Thyroid gland (tissue), 4 donors: ENCODE measurements around the gene CNFN. TPM values are rescaled to one million over a fixed set of nuclear protein-coding genes. Genes with fewer than 3 reads are reported as not detected.

Experiments used
- DNase-seq, 2 donors: peaks; one replicate each; pipeline ENCODE4 v3.0.0-alpha.2; 2019
- H3K27ac ChIP-seq, 3 donors: fragments of 200-600 bp; sonication (generic); 1 replicate in 2 of 3; 2 replicates in 1 of 3; pipeline ENCODE4 v1.5.1; 2016 to 2019; ENCODE audit warnings: mild to moderate bottlenecking in 1 of 3, moderate library complexity in 1 of 3
- H3K27me3 ChIP-seq: fragments of 200-600 bp; sonication (generic); one replicate; pipeline ENCODE4 v1.5.1; 2019
- H3K36me3 ChIP-seq, 2 donors: fragments of 200-600 bp; sonication (generic); one replicate each; pipeline ENCODE4 v1.5.1; 2016 to 2019
- H3K4me1 ChIP-seq, 2 donors: fragments of 200-600 bp; sonication (generic); one replicate each; pipeline ENCODE4 v1.5.1; 2017 to 2019
- H3K4me3 ChIP-seq, 3 donors: fragments of 200-600 bp; sonication (generic); replicated peaks in 1 of 3; 1 replicate in 2 of 3; 2 replicates in 1 of 3; pipeline ENCODE4 v1.5.1; 2016; ENCODE audit warnings: mild to moderate bottlenecking in 1 of 3
- H3K9me3 ChIP-seq: fragments of 200-600 bp; sonication (generic); one replicate; pipeline ENCODE4 v1.5.1; 2017
- POLR2A ChIP-seq, 2 donors: fragments of 450-650 bp; IDR thresholded peaks; one replicate each; pipeline ENCODE4 v1.6.1; 2017; ENCODE audit warnings: antibody characterized with exemption in 2 of 2, mild to moderate bottlenecking in 2 of 2, moderate library complexity in 1 of 2
- WGBS, 2 donors: methylation state at CpG; one replicate each; pipeline ENCODE4 v1.1.5; 2017; 5-methylcytosine and 5-hydroxymethylcytosine counted together
- intact Hi-C: fragments of 100-400 bp; cut with DNase I; formaldehyde crosslinking; loops from one replicate; pipeline ENCODE4 v1.15.1; 2023
- total RNA-seq, 4 donors: library from RNA; depleted of rRNA; stranded (reverse); fragments of >200 nt; gene quantifications; one replicate each; pipeline ENCODE4 v1.2.3, GENCODE V29; 2016
- TF ChIP-seq, protein P1 (sequence below), 6 experiments: fragments of 200-600 bp in 3 of 6; fragments of 450-650 bp in 3 of 6; sonication (generic) in 3 of 6; IDR thresholded peaks; one replicate each; pipeline ENCODE4 v1.5.1; 2016 to 2019; ENCODE audit warnings: antibody characterized with exemption in 6 of 6, mild to moderate bottlenecking in 2 of 6, inconsistent platforms in 1 of 6, moderate library complexity in 1 of 6

CNFN gene
- total RNA-seq, 4 donors from 2014 or later = 1.0 TPM; not detected in 3

DNA sequence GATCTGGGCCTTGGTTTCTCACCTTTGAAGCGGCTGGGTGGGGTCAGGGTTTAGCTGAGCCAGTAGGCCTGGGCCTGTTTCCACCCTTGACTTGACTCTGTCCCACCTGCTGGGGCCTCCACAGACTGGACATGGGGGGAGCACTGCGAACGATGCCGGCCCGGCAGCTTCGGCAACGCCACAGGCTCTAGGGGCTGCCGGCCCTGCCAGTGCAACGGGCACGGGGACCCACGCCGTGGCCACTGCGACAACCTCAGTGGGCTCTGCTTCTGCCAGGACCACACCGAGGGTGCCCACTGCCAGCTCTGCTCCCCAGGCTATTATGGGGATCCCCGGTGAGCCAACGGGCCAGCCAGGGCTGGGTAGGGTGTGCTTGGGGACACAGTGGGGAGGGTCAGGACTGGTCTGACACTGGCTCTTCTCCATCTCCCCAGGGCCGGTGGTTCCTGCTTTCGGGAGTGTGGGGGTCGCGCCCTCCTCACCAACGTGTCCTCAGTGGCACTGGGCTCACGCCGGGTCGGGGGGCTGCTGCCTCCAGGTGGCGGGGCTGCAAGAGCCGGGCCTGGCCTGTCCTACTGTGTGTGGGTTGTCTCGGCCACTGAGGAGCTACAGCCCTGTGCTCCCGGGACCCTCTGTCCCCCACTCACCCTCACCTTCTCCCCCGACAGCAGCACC lies 36.6 kb downstream of the CNFN start:
- Histone ChIP-seq H3K27ac (no peak overlapping the region), H3K9me3 (no peaks in the 10 kb centered on the region), H3K4me1 (no peaks in the 10 kb centered on the region), H3K27me3 (no peaks in the 10 kb centered on the region), H3K4me3 (no peak overlapping the region), H3K36me3 (peaks cover 18% of the 10 kb centered on the region in 2 donors)
- DNase-seq = no peak
- TF ChIP-seq, protein P1, sequence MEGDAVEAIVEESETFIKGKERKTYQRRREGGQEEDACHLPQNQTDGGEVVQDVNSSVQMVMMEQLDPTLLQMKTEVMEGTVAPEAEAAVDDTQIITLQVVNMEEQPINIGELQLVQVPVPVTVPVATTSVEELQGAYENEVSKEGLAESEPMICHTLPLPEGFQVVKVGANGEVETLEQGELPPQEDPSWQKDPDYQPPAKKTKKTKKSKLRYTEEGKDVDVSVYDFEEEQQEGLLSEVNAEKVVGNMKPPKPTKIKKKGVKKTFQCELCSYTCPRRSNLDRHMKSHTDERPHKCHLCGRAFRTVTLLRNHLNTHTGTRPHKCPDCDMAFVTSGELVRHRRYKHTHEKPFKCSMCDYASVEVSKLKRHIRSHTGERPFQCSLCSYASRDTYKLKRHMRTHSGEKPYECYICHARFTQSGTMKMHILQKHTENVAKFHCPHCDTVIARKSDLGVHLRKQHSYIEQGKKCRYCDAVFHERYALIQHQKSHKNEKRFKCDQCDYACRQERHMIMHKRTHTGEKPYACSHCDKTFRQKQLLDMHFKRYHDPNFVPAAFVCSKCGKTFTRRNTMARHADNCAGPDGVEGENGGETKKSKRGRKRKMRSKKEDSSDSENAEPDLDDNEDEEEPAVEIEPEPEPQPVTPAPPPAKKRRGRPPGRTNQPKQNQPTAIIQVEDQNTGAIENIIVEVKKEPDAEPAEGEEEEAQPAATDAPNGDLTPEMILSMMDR (IDR thresholded peaks at IDR 0.05) = no peak
- no peak for TF ChIP-seq POLR2A (IDR thresholded peaks at IDR 0.05)
- WGBS, 2 donors = 94 to 95% methylated on average over 13 to 24 of the region's 29 CpGs
- intact Hi-C loops = no loop called here

DNA sequence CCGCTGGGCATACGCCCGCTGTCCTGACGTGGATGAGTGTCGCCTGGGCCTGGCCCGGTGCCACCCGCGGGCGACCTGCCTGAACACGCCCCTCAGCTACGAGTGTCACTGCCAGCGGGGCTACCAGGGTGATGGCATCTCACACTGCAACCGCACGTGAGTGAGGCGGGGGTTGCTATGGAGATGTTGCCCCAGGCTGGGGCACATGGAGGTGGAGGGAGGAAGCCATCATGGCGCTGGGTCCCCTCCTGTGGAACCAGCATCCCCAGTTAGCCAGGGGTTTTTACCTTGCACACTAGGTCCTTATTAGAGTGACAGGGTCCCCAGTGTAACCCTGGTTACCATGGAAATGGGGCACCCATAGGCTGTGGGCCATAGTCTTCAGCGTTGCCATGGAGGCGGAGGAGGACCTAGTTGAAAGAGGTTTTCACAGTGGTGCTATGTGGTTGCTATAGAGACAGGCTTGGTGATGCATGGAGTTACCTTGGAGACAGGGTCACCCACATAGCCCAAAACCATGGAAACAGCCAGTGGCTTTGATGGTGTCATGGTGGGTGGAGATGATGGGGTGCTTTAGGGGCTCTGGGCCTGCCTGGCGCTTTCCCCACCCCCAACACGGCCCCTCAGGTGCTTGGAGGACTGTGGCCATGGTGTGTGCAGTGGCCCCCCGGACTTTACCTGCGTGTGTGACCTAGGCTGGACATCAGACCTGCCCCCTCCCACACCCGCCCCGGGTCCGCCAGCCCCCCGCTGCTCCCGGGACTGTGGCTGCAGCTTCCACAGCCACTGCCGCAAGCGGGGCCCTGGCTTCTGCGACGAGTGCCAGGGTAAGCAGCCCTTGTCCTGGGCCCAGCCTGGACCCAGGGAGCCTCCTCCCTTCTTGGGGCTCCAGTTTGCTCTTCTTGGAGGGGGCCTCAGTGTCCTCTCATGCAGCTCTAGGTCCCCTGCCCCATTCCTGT lies 37.5 kb downstream of the CNFN start:
- intact Hi-C loops = no loop called here
- H3K27ac ChIP-seq = no peak overlapping the region
- H3K4me1 ChIP-seq = no peaks in the 10 kb centered on the region
- H3K4me3 ChIP-seq = no peak overlapping the region
- WGBS, 2 donors = 91 to 96% methylated on average over 19 to 20 of the region's 31 CpGs
- H3K36me3 ChIP-seq = peaks cover 18% of the 10 kb centered on the region in 2 donors
- no peaks in the 10 kb centered on the region for H3K27me3 ChIP-seq
- no peak for DNase-seq
- TF ChIP-seq, protein P1 (IDR thresholded peaks at IDR 0.05) = no peak
- TF ChIP-seq POLR2A (IDR thresholded peaks at IDR 0.05) = no peak
- no peaks in the 10 kb centered on the region for H3K9me3 ChIP-seq

DNA sequence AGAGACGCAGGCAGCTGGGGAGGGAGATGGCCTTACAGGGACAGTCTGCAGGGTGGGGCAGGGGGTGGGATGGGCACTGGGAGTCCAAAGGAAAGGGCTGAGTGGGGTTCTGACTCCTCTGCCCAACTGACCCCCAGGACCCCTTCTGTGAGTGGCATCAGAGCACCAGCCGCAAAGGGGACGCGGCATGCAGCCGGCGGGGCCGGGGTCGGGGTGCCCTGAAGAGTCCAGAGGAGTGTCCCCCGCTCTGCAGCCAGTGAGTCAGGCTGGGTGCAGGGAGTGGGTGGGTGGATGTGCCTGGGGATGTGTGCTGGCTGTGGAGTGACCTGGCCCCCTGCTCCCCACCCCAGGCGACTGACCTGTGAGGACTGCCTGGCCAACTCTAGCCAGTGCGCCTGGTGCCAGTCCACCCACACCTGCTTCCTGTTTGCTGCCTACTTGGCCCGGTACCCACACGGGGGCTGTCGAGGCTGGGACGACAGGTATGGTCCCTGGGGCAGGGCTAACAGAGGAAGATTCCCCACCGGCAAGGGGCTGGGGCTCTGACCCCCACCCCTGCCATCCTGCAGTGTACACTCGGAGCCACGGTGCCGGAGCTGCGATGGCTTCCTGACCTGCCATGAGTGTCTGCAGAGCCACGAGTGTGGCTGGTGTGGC lies 38.9 kb downstream of the CNFN start:
- 86 to 96% methylated on average over 11 to 15 of the region's 21 CpGs for WGBS, 2 donors
- no peak for DNase-seq
- no peak overlapping the region for H3K27ac ChIP-seq
- intact Hi-C loops = no loop called here
- H3K36me3 ChIP-seq = peaks cover 6 to 7% of the 10 kb centered on the region in 2 donors
- no peaks in the 10 kb centered on the region for H3K4me1 ChIP-seq
- H3K27me3 ChIP-seq = no peaks in the 10 kb centered on the region
- H3K4me3 ChIP-seq = no peak overlapping the region
- no peaks in the 10 kb centered on the region for H3K9me3 ChIP-seq
- TF ChIP-seq, protein P1 (IDR thresholded peaks at IDR 0.05) = no peak
- TF ChIP-seq POLR2A (IDR thresholded peaks at IDR 0.05) = no peak

DNA sequence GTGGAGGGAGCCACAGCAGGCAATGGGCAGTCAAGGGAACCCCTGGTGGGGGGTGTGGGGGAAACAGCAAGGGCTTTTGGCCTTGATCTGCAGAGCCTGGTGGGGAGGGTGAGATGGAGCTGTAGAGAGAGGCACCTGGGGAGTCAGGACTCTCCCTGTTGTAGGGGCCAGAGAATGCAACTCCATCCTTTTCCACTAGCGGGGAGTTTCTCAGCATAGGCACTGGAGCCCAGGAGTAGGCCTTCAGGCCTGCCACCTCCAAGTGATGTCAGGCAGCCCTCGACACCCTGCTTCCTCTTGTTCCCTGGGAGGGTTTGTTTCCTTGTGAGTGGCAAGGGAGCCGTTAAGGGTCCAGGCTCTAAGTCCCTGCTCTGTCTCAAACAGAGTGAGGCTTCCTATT lies 39.7 kb downstream of the CNFN start:
- H3K27me3 ChIP-seq = no peaks in the 10 kb centered on the region
- WGBS, 2 donors = 100% methylated on average over 1 to 3 of the region's 3 CpGs
- no peaks in the 10 kb centered on the region for H3K36me3 ChIP-seq
- DNase-seq = no peak
- intact Hi-C loops = no loop called here
- no peak for TF ChIP-seq POLR2A (IDR thresholded peaks at IDR 0.05)
- TF ChIP-seq, protein P1 (IDR thresholded peaks at IDR 0.05) = no peak
- H3K9me3 ChIP-seq = no peaks in the 10 kb centered on the region
- H3K4me1 ChIP-seq = no peaks in the 10 kb centered on the region
- H3K27ac ChIP-seq = no peak overlapping the region
- H3K4me3 ChIP-seq = no peak overlapping the region
